IMR-90 (cell line): ENCODE data around the gene PDE5A. TPM values are rescaled to one million over a fixed set of nuclear protein-coding genes. Genes with fewer than 3 reads are reported as not detected.

Experiments
- ATAC-seq: fragments of 200-7000 bp; cut with Tn5 transposase; 2 replicates; pipeline ENCODE4 v1.9.1; 2020; ENCODE audit warnings: low read depth, mild to moderate bottlenecking, moderate library complexity
- BruUV-seq: library from RNA; stranded (reverse); fragments of 400-500 nt; replicated peaks from 2 replicates; lab custom pipeline; 2021; lab: Mats Ljungman, UMichigan
- CTCF ChIA-PET: fragments of 300-600 bp; formaldehyde crosslinking; extraction: SDS; loops from one replicate; lab custom pipeline; 2021; ENCODE audit warnings: antibody characterized with exemption; lab: Yijun Ruan, JAX
- POLR2A ChIA-PET: fragments of 300-600 bp; sonication (Branson Sonifier 250); formaldehyde crosslinking; loops from one replicate; lab custom pipeline; 2022; ENCODE audit warnings: antibody characterized with exemption; ENCODE audit not compliant: unreplicated experiment; lab: Charles Lee
- DNase-seq: peaks from one replicate; pipeline ENCODE4 v3.0.0; 2013
- H2AFZ ChIP-seq: replicated peaks from 2 replicates; pipeline ENCODE3; 2013; ENCODE audit warnings: low read length, mild to moderate bottlenecking; ENCODE audit not compliant: poor library complexity
- H2AK5ac ChIP-seq: 2 replicates; pipeline ENCODE4 v1.6.1; 2013; ENCODE audit warnings: low read depth, low read length, inconsistent platforms
- H2AK9ac ChIP-seq: replicated peaks from 2 replicates; pipeline ENCODE3; 2013; ENCODE audit warnings: mild to moderate bottlenecking, low read depth, low read length, moderate library complexity; ENCODE audit not compliant: poor library complexity
- H2BK120ac ChIP-seq: 2 replicates; pipeline ENCODE4 v1.6.1; 2013; ENCODE audit warnings: low read depth, low read length, inconsistent platforms
- H2BK15ac ChIP-seq: 3 replicates; pipeline ENCODE4 v1.6.1; 2013; ENCODE audit warnings: low read depth, low read length, inconsistent platforms
- H2BK20ac ChIP-seq: 2 replicates; pipeline ENCODE4 v1.6.1; 2013; ENCODE audit warnings: low read depth, mild to moderate bottlenecking, inconsistent platforms, low read length, moderate library complexity
- H2BK5ac ChIP-seq: 2 replicates; pipeline ENCODE4 v1.6.1; 2013; ENCODE audit warnings: mild to moderate bottlenecking, low read depth, low read length, inconsistent platforms; ENCODE audit not compliant: poor library complexity, severe bottlenecking
- H3K14ac ChIP-seq: replicated peaks from 2 replicates; pipeline ENCODE4 v1.6.1; 2013; ENCODE audit warnings: low read depth, low read length, inconsistent platforms
- H3K18ac ChIP-seq: 2 replicates; pipeline ENCODE4 v1.6.1; 2013; ENCODE audit warnings: low read depth, low read length, control low read depth
- H3K23ac ChIP-seq: 2 replicates; pipeline ENCODE4 v1.6.1; 2013; ENCODE audit warnings: low read depth, low read length, inconsistent platforms
- H3K27ac ChIP-seq: 2 replicates; pipeline ENCODE4 v1.5.1; 2013; ENCODE audit warnings: mild to moderate bottlenecking, control low read depth, low read length; ENCODE audit not compliant: insufficient read depth
- H3K27me3 ChIP-seq: 2 replicates; pipeline ENCODE4 v1.6.1; 2013; ENCODE audit warnings: low read length; ENCODE audit not compliant: control insufficient read depth, insufficient read depth
- H3K36me3 ChIP-seq: 2 replicates; pipeline ENCODE4 v1.6.1; 2013; ENCODE audit warnings: low read length, mixed read lengths; ENCODE audit not compliant: control insufficient read depth, insufficient read depth
- H3K4ac ChIP-seq: 2 replicates; pipeline ENCODE4 v1.6.1; 2013; ENCODE audit warnings: low read depth, low read length, inconsistent platforms
- H3K4me1 ChIP-seq: 2 replicates; pipeline ENCODE4 v1.6.1; 2013; ENCODE audit warnings: low read length, mixed read lengths; ENCODE audit not compliant: control insufficient read depth, insufficient read depth
- H3K4me2 ChIP-seq: 2 replicates; pipeline ENCODE4 v1.6.1; 2013; ENCODE audit warnings: low read depth, mild to moderate bottlenecking, control low read depth, low read length, moderate library complexity
- H3K4me3 ChIP-seq: 2 replicates; pipeline ENCODE4 v1.5.1; 2013; ENCODE audit warnings: low read depth, mild to moderate bottlenecking, control low read depth, low read length, moderate library complexity; ENCODE audit not compliant: insufficient read depth
- H3K56ac ChIP-seq: 2 replicates; pipeline ENCODE4 v1.6.1; 2013; ENCODE audit warnings: low read length, inconsistent platforms; ENCODE audit not compliant: insufficient read depth; ENCODE audit errors: extremely low read depth
- H3K79me1 ChIP-seq, 2 experiments: 2 replicates each; pipeline ENCODE4 v1.6.1; 2013; ENCODE audit warnings: low read length in 2 of 2, inconsistent platforms in 1 of 2, low read depth in 1 of 2
- H3K9ac ChIP-seq: 2 replicates; pipeline ENCODE4 v1.6.1; 2013; ENCODE audit warnings: low read depth, low read length, control low read depth
- H3K9me1 ChIP-seq: 2 replicates; pipeline ENCODE4 v1.6.1; 2013; ENCODE audit warnings: low read length, inconsistent platforms; ENCODE audit not compliant: insufficient read depth
- H3K9me3 ChIP-seq: 2 replicates; pipeline ENCODE4 v1.6.1; 2013; ENCODE audit warnings: low read length; ENCODE audit not compliant: control insufficient read depth, insufficient read depth
- H4K20me1 ChIP-seq: 2 replicates; pipeline ENCODE4 v1.6.1; 2013; ENCODE audit warnings: low read length, inconsistent platforms; ENCODE audit not compliant: insufficient read depth
- H4K5ac ChIP-seq: 2 replicates; pipeline ENCODE4 v1.6.1; 2013; ENCODE audit warnings: mild to moderate bottlenecking, low read depth, low read length, control low read depth
- H4K8ac ChIP-seq, 2 experiments: 2 replicates each; pipeline ENCODE4 v1.6.1; 2013; ENCODE audit warnings: low read depth in 2 of 2, low read length in 2 of 2, control low read depth in 1 of 2, inconsistent platforms in 1 of 2
- H4K91ac ChIP-seq: 2 replicates; pipeline ENCODE4 v1.6.1; 2013; ENCODE audit warnings: low read depth, low read length, inconsistent platforms; ENCODE audit not compliant: insufficient read depth
- BHLHE40 ChIP-seq: fragments of 150-350 bp; IDR thresholded peaks from 2 replicates; pipeline ENCODE4 v1.6.1; 2016; ENCODE audit warnings: mild to moderate bottlenecking, low read depth, low read length
- NFE2L2 ChIP-seq: fragments of 150-350 bp; IDR thresholded peaks from 2 replicates; pipeline ENCODE4 v1.6.1; 2016; ENCODE audit warnings: low read depth, mild to moderate bottlenecking, low read length
- RAD21 ChIP-seq: IDR thresholded peaks from 2 replicates; pipeline ENCODE4 v1.6.1; 2012; ENCODE audit warnings: low read length, improper control_type of control experiment
- SMC3 ChIP-seq: fragments of 150-350 bp; IDR thresholded peaks from 2 replicates; pipeline ENCODE4 v1.6.1; 2016; ENCODE audit warnings: low read depth, mild to moderate bottlenecking, antibody characterized with exemption, low read length, moderate library complexity
- WGBS, 2 experiments: methylation state at CpG; one replicate each; pipeline versions ENCODE4 v1.1.5 to v1.1.7; 2013; ENCODE audit warnings: missing lambda C conversion rate in 2 of 2; ENCODE audit not compliant: insufficient read length in 1 of 2; ENCODE audit errors: extremely low coverage in 2 of 2; 5-methylcytosine and 5-hydroxymethylcytosine counted together
- dilution Hi-C: fragments of 300-500 bp; cut with HindIII; formaldehyde crosslinking; loops from one replicate; pipeline ENCODE4 v1.14.3; 2018; ENCODE audit warnings: low sequenced_read_pairs; ENCODE audit not compliant: unreplicated experiment
- in situ Hi-C: fragments of 300-500 bp; cut with MboI; formaldehyde crosslinking; loops from 3 replicates; pipeline ENCODE4 v1.14.3; 2019; ENCODE audit warnings: low sequenced_read_pairs, inconsistent platforms, mixed read lengths
- intact Hi-C: fragments of 100-400 bp; cut with micrococcal nuclease; formaldehyde crosslinking; loops from 2 replicates; pipeline ENCODE4 v1.10.0; 2022
- polyA plus RNA-seq, 3 experiments: library from polyadenylated mRNA; depleted of rRNA; stranded (reverse); fragments of >200 nt; gene quantifications; 2 replicates each; pipeline ENCODE4 v1.2.3, GENCODE V29; 2012; ENCODE audit warnings: low replicate concordance in 1 of 3
- total RNA-seq: library from RNA; depleted of rRNA; stranded (reverse); fragments of >200 nt; gene quantifications from 2 replicates; pipeline ENCODE4 v1.2.3, GENCODE V29; 2012

Gene PDE5A
- total and polyA plus RNA-seq, 2 of the 4 experiments (the other 2 are of a cell fraction), result 101 to 770 TPM

- dilution Hi-C loops, result no loop called here
- Histone ChIP-seq H4K20me1 (peaks cover 18% of the 10 kb centered on the region; the same call in 1 of the 2 replicates), H4K91ac (no peak overlapping the region), H3K4me1 (peaks cover 1% of the 10 kb centered on the region; the same call in 1 of the 2 replicates), H3K14ac (no peak overlapping the region), H2BK120ac (no peak overlapping the region), H3K4me3 (no peak overlapping the region), H3K9ac (no peak overlapping the region), H3K9me1 (peaks cover 8% of the 10 kb centered on the region), H3K18ac (no peak overlapping the region), H3K27me3 (no peaks in the 10 kb centered on the region), H2BK15ac (no peak overlapping the region), H3K4ac (no peak overlapping the region), H2AK9ac (no peak overlapping the region), H3K9me3 (no peaks in the 10 kb centered on the region), H4K5ac (no peak overlapping the region), H3K79me1 (peaks cover 11 to 27% of the 10 kb centered on the region in 2 experiments), H2AFZ (no peak overlapping the region), H3K4me2 (peak overlapping the region; percentile 40; the same call in 1 of the 2 replicates), H3K36me3 (peaks cover 36% of the 10 kb centered on the region), H2AK5ac (no peak overlapping the region), H3K27ac (no peak overlapping the region), H3K56ac (no peak overlapping the region), H2BK5ac (no peak overlapping the region), H4K8ac (no peak overlapping the region), H3K23ac (no peak overlapping the region), H2BK20ac (no peak overlapping the region)
- WGBS, 2 experiments, result no CpG with 5 or more reads among the region's 2 CpGs
- POLR2A ChIA-PET, result no interaction called here
- BruUV-seq, result no TSS peak
- no peak for TF ChIP-seq SMC3
- TF ChIP-seq RAD21, result no peak
- TF ChIP-seq NFE2L2, result no peak
- TF ChIP-seq BHLHE40, result no peak
- CTCF ChIA-PET, result no interaction called here
- in situ Hi-C loops, result loop anchor here (10.0 kb wide), 1 partner anchor 504 kb away; no protein-coding TSS in a partner anchor
- ATAC-seq (peak; percentile 19; the same call in 1 of the 2 replicates), DNase-seq (peak; percentile 73)
- intact Hi-C loops, result loop anchor here (10.0 kb wide), 1 partner anchor 504 kb away; no protein-coding TSS in a partner anchor
Observed at GRCh38 chr4:119550857-119551532, 77.6 kb downstream of the PDE5A start.
